ENCODE data around the gene GALNT1. TPM values are rescaled to one million over a fixed set of nuclear protein-coding genes. Genes with fewer than 3 reads are reported as not detected.

GALNT1 gene
- total RNA-seq, 1 experiment from 2014 or later = 54.7 TPM

- DNase-seq (ENCODE audit: low read depth, low spot score) (no peak), ATAC-seq (no peak)
- no TSS peak for BruUV-seq (replicated peaks)
- intact Hi-C loops (cut with micrococcal nuclease) = no loop called here
- H4K20me1 ChIP-seq (ENCODE audit: insufficient read depth) = no peaks in the 10 kb centered on the region
- no peaks in the 10 kb centered on the region for H3K27me3 ChIP-seq (ENCODE audit: insufficient read depth, low read length)
- CTCF ChIA-PET = no interaction called here
- H3K9me3 ChIP-seq (ENCODE audit: control insufficient read depth in 1 of 2, insufficient read depth in 1 of 2, low read depth in 1 of 2, low read length in 2 of 2) = no peaks in the 10 kb centered on the region
- no peaks in the 10 kb centered on the region for H3K79me2 ChIP-seq (ENCODE audit: insufficient read depth, low read length)
- no peaks in the 10 kb centered on the region for H3K9me2 ChIP-seq (ENCODE audit: insufficient read depth)
- H3K4me3 ChIP-seq (replicated peaks in 1 of 2; ENCODE audit: low read depth in 1 of 2, low read length in 2 of 2) = no peak overlapping the region
- RAD21 ChIA-PET (ENCODE audit: low non-redundant PET in 1 of 2, low total read pairs in 2 of 2, uncharacterized antibody in 2 of 2, unreplicated experiment in 2 of 2) = no interaction called here
- H3K27ac ChIP-seq (ENCODE audit: low read depth, low read length) = no peak overlapping the region
- POLR2A ChIA-PET = no interaction called here
- H3K36me3 ChIP-seq (ENCODE audit: control insufficient read depth in 1 of 2, insufficient read depth in 2 of 2, low read length in 2 of 2) = no peaks in the 10 kb centered on the region; a peak in 1 of 4 replicates
- no peak for TF ChIP-seq ZBTB33 (IDR thresholded peaks at IDR 0.05; ENCODE audit: extremely low read depth, insufficient replicate concordance, low read length)
- no peak for TF ChIP-seq YY1 (IDR thresholded peaks at IDR 0.05; ENCODE audit: extremely low read depth, insufficient replicate concordance, low read depth, low read length)
- no peak for TF ChIP-seq EGR1 (IDR thresholded peaks at IDR 0.05; ENCODE audit: low read depth)
- TF ChIP-seq ZNF274 (IDR thresholded peaks at IDR 0.05; ENCODE audit: low read depth, low read length) = no peak
- no peak for TF ChIP-seq ELF1 (IDR thresholded peaks at IDR 0.05; ENCODE audit: borderline replicate concordance, low read depth)
- no peak for TF ChIP-seq SIN3A (IDR thresholded peaks at IDR 0.05; ENCODE audit: low read depth)
- TF ChIP-seq POLR2AphosphoS5 (IDR thresholded peaks at IDR 0.05; ENCODE audit: low read depth, low read length) = no peak
- no peak for TF ChIP-seq ATF3 (IDR thresholded peaks at IDR 0.05)
- no peak for TF ChIP-seq CEBPB (IDR thresholded peaks at IDR 0.05; ENCODE audit: low read depth)
- TF ChIP-seq CTCF (IDR thresholded peaks at IDR 0.05 in 2 of 3, conservative IDR thresholded peaks at IDR 0.05 in 1 of 3; ENCODE audit: borderline replicate concordance in 1 of 3, insufficient read depth in 1 of 3, low read depth in 2 of 3, low read length in 2 of 3) = no peak
- TF ChIP-seq SP1 (IDR thresholded peaks at IDR 0.05; ENCODE audit: low read depth) = no peak
- no peak for TF ChIP-seq RAD21 (IDR thresholded peaks at IDR 0.05; ENCODE audit: low read depth)
- TF ChIP-seq FOSL1 (IDR thresholded peaks at IDR 0.05; ENCODE audit: low read depth) = no peak
- no peak for TF ChIP-seq TCF7L2 (IDR thresholded peaks at IDR 0.05; ENCODE audit: borderline replicate concordance, extremely low read depth, insufficient read depth, insufficient read length)
- no peak overlapping the region for H3K4me2 ChIP-seq (ENCODE audit: low read length)
- no peak overlapping the region for H3K9ac ChIP-seq (ENCODE audit: low read length)
- H3K4me1 ChIP-seq (ENCODE audit: control insufficient read depth in 1 of 2, insufficient read depth in 2 of 2, low read length in 2 of 2) = no peaks in the 10 kb centered on the region
- no peak overlapping the region for H2AFZ ChIP-seq (ENCODE audit: low read depth, low read length, poor library complexity, severe bottlenecking)
These were observed 113.3 kb downstream of the GALNT1 start for GRCh38 chr18:35694808-35695207.
